ENCODE measurements around the gene EPHB4. TPM values are rescaled to one million over a fixed set of nuclear protein-coding genes. Genes with fewer than 3 reads are reported as not detected.
A peak's percentile ranks its signal among the peaks of the same experiment; 100 is the strongest.

EPHB4 gene
- total and polyA plus RNA-seq, 2 of the 8 experiments (the other 6 are each of a cell fraction or from before 2014, with no cell fraction given): 85.0 to 113 TPM

DNA sequence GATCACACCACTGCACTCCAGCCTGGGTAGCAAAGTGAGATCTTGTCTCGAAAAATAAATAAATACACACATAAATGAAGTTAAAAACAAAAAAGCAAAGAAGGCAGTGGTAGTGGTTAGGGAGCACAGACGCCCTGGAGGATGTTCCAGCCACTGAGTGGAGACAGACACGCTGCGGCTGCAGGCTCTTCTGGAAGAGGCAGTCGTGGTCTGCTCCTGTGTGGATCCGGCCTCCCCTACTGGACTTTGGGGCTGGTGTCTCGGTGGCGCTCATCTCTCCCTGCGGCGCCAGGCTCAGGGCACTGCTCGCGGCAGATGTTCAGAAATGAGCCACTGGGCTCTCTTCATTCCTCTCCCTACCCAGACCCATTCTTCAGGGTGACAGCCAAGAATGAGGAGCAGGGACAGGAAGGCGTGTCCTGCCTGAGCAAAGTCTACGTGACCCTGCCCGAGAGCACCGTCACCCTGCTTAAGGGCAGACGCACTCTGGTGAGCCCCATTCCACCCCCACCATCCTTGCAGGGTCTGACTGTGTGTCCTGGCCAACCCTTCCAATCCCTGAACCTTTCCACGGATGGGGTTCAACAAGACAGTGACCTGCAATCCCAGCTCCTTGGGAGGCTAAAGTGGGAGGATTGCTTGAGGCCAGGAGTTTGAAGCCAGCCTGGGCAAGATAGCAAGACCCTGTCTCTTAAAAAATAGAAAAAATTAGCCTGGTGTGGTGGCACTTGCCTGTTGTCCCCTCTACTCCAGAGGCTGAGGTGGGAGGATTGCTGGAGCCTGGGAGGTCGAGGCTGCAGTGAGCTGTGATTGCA lies 67.8 kb downstream of the EPHB4 start:
- Histone ChIP-seq H2BK15ac (ENCODE audit: low read length) (no peak overlapping the region; the same call in 1 of the 2 replicates), H3K56ac (replicated peaks; ENCODE audit: insufficient read length, low read depth, low read length) (no peak overlapping the region), H4K91ac (replicated peaks; ENCODE audit: insufficient read length, low read length) (no peak overlapping the region), H4K5ac (ENCODE audit: insufficient read length, low read depth, low read length) (no peak overlapping the region), H3K4me3 (ENCODE audit: extremely low read depth in 1 of 4, insufficient read depth in 2 of 4, low read depth in 3 of 4, low read length in 4 of 4) (no peak overlapping the region), H3K9me3 (ENCODE audit: insufficient read depth in 2 of 2, low read depth in 1 of 2, low read length in 1 of 2) (no peaks in the 10 kb centered on the region), H4K8ac (ENCODE audit: extremely low read depth, insufficient read depth, low read length) (no peak overlapping the region), H3K4me1 (replicated peaks in 1 of 4; ENCODE audit: control insufficient read depth in 3 of 4, insufficient read depth in 4 of 4, low read length in 3 of 4) (peaks cover 0 to 2% (median 0%) of the 10 kb centered on the region in 4 experiments; a peak in 2 of 7 replicates), H3K23ac (ENCODE audit: insufficient read length) (no peak overlapping the region), H2AFZ (ENCODE audit: low read length) (no peak overlapping the region), H3K79me1 (ENCODE audit: low read depth, low read length) (no peaks in the 10 kb centered on the region), H2BK120ac (replicated peaks; ENCODE audit: low read depth, low read length) (no peak overlapping the region), H3K9ac (replicated peaks in 1 of 4; ENCODE audit: extremely low read depth in 1 of 4, low read depth in 3 of 4, low read length in 3 of 4) (no peak overlapping the region), H3K27me3 (replicated peaks in 1 of 4; ENCODE audit: control insufficient read depth in 3 of 4, extremely low read depth in 1 of 4, insufficient read depth in 3 of 4, low read length in 3 of 4) (no peaks in the 10 kb centered on the region), H3K79me2 (ENCODE audit: control insufficient read depth in 1 of 2, insufficient read depth in 2 of 2, low read length in 2 of 2) (no peaks in the 10 kb centered on the region), H2BK20ac (ENCODE audit: low read length) (no peak overlapping the region; the same call in 1 of the 2 replicates), H3K36me3 (ENCODE audit: control insufficient read depth in 2 of 4, insufficient read depth in 4 of 4, low read length in 3 of 4) (no peaks in the 10 kb centered on the region), H3K23me2 (ENCODE audit: low read depth, low read length) (0 out of 2 replicates have a peak, but pooled peaks cover 1% of the 10 kb centered on the region), H3K27ac (ENCODE audit: low read depth, low read length) (no peak overlapping the region), H2BK12ac (ENCODE audit: low read depth, low read length) (no peak overlapping the region), H3K14ac (ENCODE audit: insufficient read length) (no peak overlapping the region), H2AK5ac (ENCODE audit: low read depth, low read length) (no peak overlapping the region), H2BK5ac (ENCODE audit: low read depth, low read length) (no peak overlapping the region), H3K4me2 (ENCODE audit: insufficient read depth in 1 of 2, low read depth in 2 of 2, low read length in 2 of 2) (no peak overlapping the region), H3K4ac (replicated peaks; ENCODE audit: insufficient read length, low read depth, low read length) (peak overlapping the region; percentile 44), H3K18ac (ENCODE audit: extremely low read depth, low read length) (no peak overlapping the region), H4K20me1 (replicated peaks in 1 of 2; ENCODE audit: control insufficient read depth in 1 of 2, insufficient read depth in 2 of 2, low read length in 2 of 2) (no peaks in the 10 kb centered on the region)
- WGBS, 2 experiments (ENCODE audit: extremely low coverage in 1 of 2, insufficient coverage in 1 of 2, insufficient read length in 1 of 2, insufficient replicate concordance in 2 of 2, low coverage in 1 of 2, low lambda C conversion rate in 2 of 2, missing lambda C conversion rate in 1 of 2): 90% methylated on average over 19 of the region's 19 CpGs; no CpG with 5 or more reads in 1 of the 2 experiments
- POLR2A ChIA-PET (ENCODE audit: partially characterized antibody): interaction anchor here (1.1 kb wide), 1 partner anchor 78 kb away, joined by 3 read pairs; no protein-coding TSS in a partner anchor
- DNase-seq (ENCODE audit: low read depth in 1 of 2, low spot score in 2 of 2) (no peak), FAIRE-seq (no peak)
- CTCF ChIA-PET (ENCODE audit: partially characterized antibody): interaction anchor here (0.6 to 4.3 kb wide), 7 partner anchors 13 to 145 kb away, joined by 3 to 10 read pairs (median 4); no protein-coding TSS in a partner anchor
- TF ChIP-seq SIX5 (IDR thresholded peaks at IDR 0.05; ENCODE audit: low read depth, low read length): no peak
- TF ChIP-seq RBBP5 (IDR thresholded peaks at IDR 0.05; ENCODE audit: borderline replicate concordance, low read depth, low read length): no peak
- TF ChIP-seq JUN (IDR thresholded peaks at IDR 0.05; ENCODE audit: low read depth, low read length): no peak
- no peak for TF ChIP-seq SAP30 (IDR thresholded peaks at IDR 0.05; ENCODE audit: insufficient read depth, insufficient replicate concordance, low read length)
- TF ChIP-seq POU5F1 (IDR thresholded peaks at IDR 0.05; ENCODE audit: low read depth, low read length): no peak
- TF ChIP-seq EGR1 (IDR thresholded peaks at IDR 0.05; ENCODE audit: borderline replicate concordance, low read depth, low read length): no peak
- TF ChIP-seq SUZ12 (IDR thresholded peaks at IDR 0.05; ENCODE audit: low read length): no peak
- TF ChIP-seq BRCA1 (IDR thresholded peaks at IDR 0.05; ENCODE audit: low read depth, low read length): no peak
- TF ChIP-seq TAF7 (optimal IDR thresholded peaks at IDR 0.05; ENCODE audit: borderline replicate concordance, low read depth, low read length): no peak
- no peak for TF ChIP-seq TEAD4 (IDR thresholded peaks at IDR 0.05; ENCODE audit: low read depth, low read length)
- TF ChIP-seq EP300 (IDR thresholded peaks at IDR 0.05; ENCODE audit: borderline replicate concordance in 1 of 2, low read depth in 2 of 2, low read length in 2 of 2): no peak
- no peak for TF ChIP-seq ASH2L (IDR thresholded peaks at IDR 0.05; ENCODE audit: low read length)

All from H1 (cell line).